Measurements from ENCODE around the gene SLC25A28.

Gene SLC25A28

DNA sequence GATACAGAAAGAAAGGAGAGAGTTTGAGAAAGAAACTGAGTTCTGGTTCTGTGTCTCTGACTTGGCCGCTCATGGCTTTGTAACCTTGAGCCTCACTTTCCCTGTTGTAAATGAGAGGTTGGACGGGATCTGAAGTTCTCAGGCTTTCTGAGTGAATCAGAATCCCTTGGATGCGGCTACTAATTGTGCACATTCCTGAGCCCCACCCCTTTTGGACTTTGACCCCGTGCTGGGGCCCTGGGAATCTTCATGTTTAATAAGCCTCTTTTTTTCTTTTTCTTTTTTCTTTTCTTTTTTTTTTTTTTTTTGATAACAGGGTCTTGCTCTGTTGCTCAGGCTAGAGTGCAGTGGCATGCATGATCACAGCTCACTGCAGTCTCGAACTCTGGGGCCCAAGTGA, 26.9 kb downstream of the SLC25A28 start:
- H3K9ac ChIP-seq (ENCODE audit: low read depth in 1 of 2, low read length in 2 of 2), result no peak overlapping the region
- no peaks in the 10 kb centered on the region for H3K36me3 ChIP-seq (ENCODE audit: control insufficient read depth in 1 of 2, insufficient read depth in 2 of 2, low read length in 2 of 2)
- no peaks in the 10 kb centered on the region for H3K9me3 ChIP-seq (ENCODE audit: control insufficient read depth in 1 of 2, low read length in 2 of 2)
- H3K4me3 ChIP-seq (ENCODE audit: low read depth in 1 of 2, low read length in 2 of 2), result no peak overlapping the region
- H3K27me3 ChIP-seq (ENCODE audit: control insufficient read depth in 1 of 2, insufficient read depth in 2 of 2, low read length in 2 of 2), result no peaks in the 10 kb centered on the region
- peaks cover 0 to 9% of the 10 kb centered on the region in 2 donors for H3K4me1 ChIP-seq (ENCODE audit: control insufficient read depth in 1 of 2, insufficient read depth in 2 of 2, low read length in 2 of 2)
- H3K27ac ChIP-seq (ENCODE audit: low read depth, low read length), result no peak overlapping the region

DNA sequence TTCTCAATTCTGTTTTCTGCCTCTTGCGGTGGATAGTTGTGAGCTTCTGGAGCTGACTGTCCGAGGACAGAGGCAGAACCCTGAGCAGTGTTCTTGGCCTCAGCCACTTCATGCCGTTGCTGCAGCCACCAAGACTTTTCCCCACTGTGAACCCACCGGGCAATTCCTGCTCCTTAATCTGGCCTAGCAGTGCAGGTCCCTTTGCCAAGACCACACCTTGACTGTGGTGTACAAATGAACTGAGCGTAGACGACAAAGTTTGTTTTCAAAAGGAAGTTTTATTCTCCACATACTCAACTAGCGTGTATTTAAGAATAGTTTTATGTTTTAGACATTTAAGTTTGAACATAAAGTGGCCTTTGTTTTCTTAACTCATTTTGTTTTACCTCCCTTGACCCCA, 29.4 kb downstream of the SLC25A28 start:
- no peak overlapping the region for H3K4me3 ChIP-seq (ENCODE audit: low read depth in 1 of 2, low read length in 2 of 2)
- H3K27ac ChIP-seq (ENCODE audit: low read depth, low read length), result no peak overlapping the region
- no peak overlapping the region for H3K9ac ChIP-seq (ENCODE audit: low read depth in 1 of 2, low read length in 2 of 2)
- no peaks in the 10 kb centered on the region for H3K27me3 ChIP-seq (ENCODE audit: control insufficient read depth in 1 of 2, insufficient read depth in 2 of 2, low read length in 2 of 2)
- peaks cover 0 to 8% of the 10 kb centered on the region in 2 donors for H3K4me1 ChIP-seq (ENCODE audit: control insufficient read depth in 1 of 2, insufficient read depth in 2 of 2, low read length in 2 of 2)
- no peaks in the 10 kb centered on the region for H3K36me3 ChIP-seq (ENCODE audit: control insufficient read depth in 1 of 2, insufficient read depth in 2 of 2, low read length in 2 of 2)
- no peaks in the 10 kb centered on the region for H3K9me3 ChIP-seq (ENCODE audit: control insufficient read depth in 1 of 2, low read length in 2 of 2)

DNA sequence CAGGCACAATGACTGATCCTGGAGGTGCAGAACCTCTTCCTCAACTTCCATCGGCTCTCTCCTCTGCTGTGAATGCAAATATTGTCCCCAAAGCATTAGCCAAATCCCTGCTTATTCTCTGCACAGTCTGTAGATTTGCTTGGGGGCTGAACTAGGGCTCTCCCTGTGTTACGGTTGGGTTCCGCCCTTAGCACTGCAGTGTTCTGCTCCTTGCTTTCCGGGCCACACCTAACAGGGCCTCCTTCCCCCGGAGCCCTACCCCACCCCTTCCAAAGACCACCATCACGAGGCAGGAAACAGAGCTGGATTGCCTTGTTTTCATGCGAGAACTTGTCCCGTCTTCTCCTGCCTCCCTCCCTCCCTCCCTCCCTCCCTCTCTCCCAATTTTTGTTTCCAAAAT, 36.6 kb downstream of the SLC25A28 start:
- no peak overlapping the region for H3K27ac ChIP-seq (ENCODE audit: low read depth, low read length)
- H3K4me3 ChIP-seq (ENCODE audit: low read depth in 1 of 2, low read length in 2 of 2), result no peak overlapping the region

DNA sequence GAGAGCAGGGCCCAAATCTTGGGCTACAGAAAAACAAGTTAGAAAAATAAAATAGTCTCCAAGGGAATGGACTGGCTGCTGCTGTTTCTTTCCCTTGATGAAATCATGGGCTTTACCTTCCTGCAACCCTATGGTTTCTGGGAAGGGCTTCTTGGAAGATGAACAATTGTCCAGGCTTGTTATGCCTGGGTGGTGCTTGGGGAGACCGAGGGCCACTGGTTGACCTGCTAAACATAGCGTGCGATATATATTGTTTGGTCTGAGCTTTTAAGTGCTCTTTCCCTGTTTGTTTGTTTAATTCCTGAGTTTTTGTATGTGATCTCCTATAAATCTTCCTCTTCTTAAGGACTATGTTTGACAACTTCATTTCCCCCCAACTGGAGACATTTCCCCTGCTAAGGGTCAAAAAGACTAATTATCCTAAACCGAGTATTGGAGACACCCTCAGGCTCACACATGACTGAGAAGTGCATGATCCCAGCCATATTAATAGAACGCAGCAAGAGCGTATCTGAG, 37.9 kb downstream of the SLC25A28 start:
- H3K4me3 ChIP-seq (ENCODE audit: low read depth in 1 of 2, low read length in 2 of 2), result no peak overlapping the region
- H3K36me3 ChIP-seq (ENCODE audit: control insufficient read depth in 1 of 2, insufficient read depth in 2 of 2, low read length in 2 of 2), result no peaks in the 10 kb centered on the region
- H3K27me3 ChIP-seq (ENCODE audit: control insufficient read depth in 1 of 2, insufficient read depth in 2 of 2, low read length in 2 of 2), result no peaks in the 10 kb centered on the region
- no peaks in the 10 kb centered on the region for H3K9me3 ChIP-seq (ENCODE audit: control insufficient read depth in 1 of 2, low read length in 2 of 2)
- no peak overlapping the region for H3K9ac ChIP-seq (ENCODE audit: low read depth in 1 of 2, low read length in 2 of 2)
- H3K4me1 ChIP-seq (ENCODE audit: control insufficient read depth in 1 of 2, insufficient read depth in 2 of 2, low read length in 2 of 2), result no peaks in the 10 kb centered on the region
- H3K27ac ChIP-seq (ENCODE audit: low read depth, low read length), result no peak overlapping the region

More for the DNA sequence above, 36.6 kb downstream of the SLC25A28 start:
- no peaks in the 10 kb centered on the region for H3K9me3 ChIP-seq (ENCODE audit: control insufficient read depth in 1 of 2, low read length in 2 of 2)
- H3K9ac ChIP-seq (ENCODE audit: low read depth in 1 of 2, low read length in 2 of 2), result no peak overlapping the region
- no peaks in the 10 kb centered on the region for H3K4me1 ChIP-seq (ENCODE audit: control insufficient read depth in 1 of 2, insufficient read depth in 2 of 2, low read length in 2 of 2)
- no peaks in the 10 kb centered on the region for H3K27me3 ChIP-seq (ENCODE audit: control insufficient read depth in 1 of 2, insufficient read depth in 2 of 2, low read length in 2 of 2)
- no peaks in the 10 kb centered on the region for H3K36me3 ChIP-seq (ENCODE audit: control insufficient read depth in 1 of 2, insufficient read depth in 2 of 2, low read length in 2 of 2)

DNA sequence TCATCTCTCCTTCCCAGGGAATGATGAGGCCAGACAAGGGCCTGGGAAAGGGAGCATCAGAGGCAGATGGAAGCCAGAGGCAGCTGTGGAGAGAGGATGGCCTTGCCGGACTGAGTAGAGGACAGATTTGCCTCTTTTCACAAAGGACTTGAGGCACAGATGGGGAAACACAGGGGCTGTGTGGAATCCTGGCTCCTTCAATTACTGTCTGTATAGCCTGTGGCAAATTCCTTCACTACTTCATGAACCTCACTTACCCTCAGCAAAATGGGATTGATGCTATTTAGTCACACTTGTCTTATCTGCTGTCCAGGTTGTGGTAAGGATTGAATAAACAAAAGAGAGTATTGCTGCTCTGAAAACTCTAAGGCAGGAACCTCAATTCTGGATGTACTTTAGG, 40.3 kb downstream of the SLC25A28 start:
- Histone ChIP-seq H3K4me1 (ENCODE audit: control insufficient read depth in 1 of 2, insufficient read depth in 2 of 2, low read length in 2 of 2) (no peaks in the 10 kb centered on the region), H3K27ac (ENCODE audit: low read depth, low read length) (no peak overlapping the region), H3K36me3 (ENCODE audit: control insufficient read depth in 1 of 2, insufficient read depth in 2 of 2, low read length in 2 of 2) (no peaks in the 10 kb centered on the region), H3K4me3 (ENCODE audit: low read depth in 1 of 2, low read length in 2 of 2) (no peak overlapping the region), H3K9ac (ENCODE audit: low read depth in 1 of 2, low read length in 2 of 2) (no peak overlapping the region), H3K27me3 (ENCODE audit: control insufficient read depth in 1 of 2, insufficient read depth in 2 of 2, low read length in 2 of 2) (no peaks in the 10 kb centered on the region), H3K9me3 (ENCODE audit: control insufficient read depth in 1 of 2, low read length in 2 of 2) (no peaks in the 10 kb centered on the region)

DNA sequence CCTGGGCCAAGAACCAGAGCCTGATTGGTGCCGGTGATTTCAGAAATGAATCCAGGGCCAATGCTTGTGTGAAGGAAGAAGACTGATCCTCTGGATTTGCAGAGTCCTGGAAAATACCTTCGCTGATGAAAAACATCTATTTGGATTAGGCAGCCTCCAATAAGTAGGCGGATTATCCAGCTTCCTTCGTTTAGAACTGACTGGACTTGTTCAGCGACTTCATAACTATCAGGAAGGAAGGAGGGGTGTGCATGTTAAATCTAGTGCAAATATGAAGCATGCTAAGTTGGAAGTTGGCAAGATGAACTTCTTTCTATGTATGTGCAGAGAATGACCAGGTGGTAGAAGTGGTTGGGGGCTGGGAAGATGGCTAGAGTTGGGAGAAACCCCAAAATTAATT, 46.4 kb downstream of the SLC25A28 start:
- no peak overlapping the region for H3K27ac ChIP-seq (ENCODE audit: low read depth, low read length)
- no peak overlapping the region for H3K4me3 ChIP-seq (ENCODE audit: low read depth in 1 of 2, low read length in 2 of 2)
- H3K27me3 ChIP-seq (ENCODE audit: control insufficient read depth in 1 of 2, insufficient read depth in 2 of 2, low read length in 2 of 2), result no peaks in the 10 kb centered on the region
- no peaks in the 10 kb centered on the region for H3K36me3 ChIP-seq (ENCODE audit: control insufficient read depth in 1 of 2, insufficient read depth in 2 of 2, low read length in 2 of 2)
- H3K9me3 ChIP-seq (ENCODE audit: control insufficient read depth in 1 of 2, low read length in 2 of 2), result no peaks in the 10 kb centered on the region
- no peaks in the 10 kb centered on the region for H3K4me1 ChIP-seq (ENCODE audit: control insufficient read depth in 1 of 2, insufficient read depth in 2 of 2, low read length in 2 of 2)
- H3K9ac ChIP-seq (ENCODE audit: low read depth in 1 of 2, low read length in 2 of 2), result no peak overlapping the region

DNA sequence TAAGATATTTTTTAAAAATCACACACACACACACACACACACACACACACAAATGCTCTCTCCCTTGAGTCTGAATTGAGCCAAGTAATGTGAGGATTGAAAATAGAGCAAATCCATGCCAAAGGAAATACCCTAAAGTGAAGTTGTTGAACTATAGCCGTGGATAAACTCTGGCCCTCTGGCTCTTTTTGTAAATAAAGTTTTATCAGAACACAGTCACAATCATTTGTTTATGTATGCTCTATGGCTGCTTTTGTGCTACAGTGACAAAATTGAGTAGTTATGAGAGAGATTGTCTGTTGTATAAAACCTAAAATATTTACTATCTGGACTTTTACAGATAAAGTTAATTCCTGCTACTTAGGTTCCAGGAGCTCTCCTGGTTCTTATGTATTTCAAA, 48.4 kb downstream of the SLC25A28 start:
- no peak overlapping the region for H3K27ac ChIP-seq (ENCODE audit: low read depth, low read length)
- H3K4me3 ChIP-seq (ENCODE audit: low read depth in 1 of 2, low read length in 2 of 2), result no peak overlapping the region
- no peaks in the 10 kb centered on the region for H3K27me3 ChIP-seq (ENCODE audit: control insufficient read depth in 1 of 2, insufficient read depth in 2 of 2, low read length in 2 of 2)
- H3K36me3 ChIP-seq (ENCODE audit: control insufficient read depth in 1 of 2, insufficient read depth in 2 of 2, low read length in 2 of 2), result no peaks in the 10 kb centered on the region
- H3K9ac ChIP-seq (ENCODE audit: low read depth in 1 of 2, low read length in 2 of 2), result no peak overlapping the region
- H3K4me1 ChIP-seq (ENCODE audit: control insufficient read depth in 1 of 2, insufficient read depth in 2 of 2, low read length in 2 of 2), result no peaks in the 10 kb centered on the region
- H3K9me3 ChIP-seq (ENCODE audit: control insufficient read depth in 1 of 2, low read length in 2 of 2), result no peaks in the 10 kb centered on the region

DNA sequence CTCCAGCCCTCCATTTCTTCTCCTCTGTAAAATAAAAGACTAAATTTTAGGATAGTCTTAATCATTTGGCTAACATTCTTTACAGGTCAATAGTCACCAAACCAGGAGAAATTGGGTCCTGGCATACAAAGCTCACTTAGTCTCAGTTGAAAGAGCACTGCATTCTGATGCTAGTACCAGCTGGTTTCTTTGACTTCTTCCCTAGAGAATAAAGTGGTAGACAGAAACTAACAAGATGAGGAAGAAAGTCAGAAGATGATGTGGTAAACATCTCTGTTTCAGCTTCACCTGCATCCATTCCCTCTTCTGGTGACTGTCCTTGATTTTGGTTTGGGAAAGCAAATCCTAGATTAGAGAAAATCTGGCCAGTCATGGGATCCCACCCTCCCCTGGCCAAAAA, 50.3 kb downstream of the SLC25A28 start:
- Histone ChIP-seq H3K36me3 (ENCODE audit: control insufficient read depth in 1 of 2, insufficient read depth in 2 of 2, low read length in 2 of 2) (no peaks in the 10 kb centered on the region), H3K27ac (ENCODE audit: low read depth, low read length) (no peak overlapping the region), H3K4me1 (ENCODE audit: control insufficient read depth in 1 of 2, insufficient read depth in 2 of 2, low read length in 2 of 2) (no peaks in the 10 kb centered on the region), H3K4me3 (ENCODE audit: low read depth in 1 of 2, low read length in 2 of 2) (no peak overlapping the region), H3K27me3 (ENCODE audit: control insufficient read depth in 1 of 2, insufficient read depth in 2 of 2, low read length in 2 of 2) (no peaks in the 10 kb centered on the region), H3K9me3 (ENCODE audit: control insufficient read depth in 1 of 2, low read length in 2 of 2) (no peaks in the 10 kb centered on the region), H3K9ac (ENCODE audit: low read depth in 1 of 2, low read length in 2 of 2) (no peak overlapping the region)

DNA sequence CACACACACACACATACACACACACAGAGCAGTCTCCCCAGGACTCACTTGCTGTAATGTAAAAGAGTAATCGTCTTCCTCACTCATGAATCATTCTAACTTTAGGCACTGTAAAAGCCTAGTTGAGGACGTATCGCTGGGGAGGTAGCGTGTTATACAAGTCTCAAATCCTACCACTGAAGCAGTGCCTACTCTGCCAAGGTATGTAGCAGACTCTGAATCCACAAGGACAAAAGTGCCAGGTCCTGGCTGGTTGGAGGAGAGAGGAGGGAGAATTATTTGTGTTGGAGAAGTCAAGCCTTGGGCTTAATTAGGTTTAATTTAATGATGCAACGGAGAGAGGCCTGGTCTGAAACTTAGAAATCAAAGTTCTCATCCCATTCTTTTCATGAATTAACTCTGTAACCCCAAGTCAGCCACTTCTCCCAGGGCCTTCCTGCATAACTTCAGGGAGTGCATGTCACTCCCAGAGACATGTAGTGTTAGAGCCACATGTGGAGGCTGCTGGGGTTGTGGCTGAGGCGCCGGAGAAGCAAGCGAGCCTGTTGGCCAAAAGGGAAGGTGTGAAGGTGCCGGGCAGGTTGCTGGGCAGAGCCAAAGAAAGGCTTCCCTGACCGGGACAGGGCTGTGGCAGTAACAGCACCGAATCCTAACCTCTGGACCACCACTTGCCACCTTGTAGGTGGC, 50.8 kb downstream of the SLC25A28 start:
- H3K9me3 ChIP-seq (ENCODE audit: control insufficient read depth in 1 of 2, low read length in 2 of 2), result no peaks in the 10 kb centered on the region
- H3K27ac ChIP-seq (ENCODE audit: low read depth, low read length), result no peak overlapping the region
- no peaks in the 10 kb centered on the region for H3K27me3 ChIP-seq (ENCODE audit: control insufficient read depth in 1 of 2, insufficient read depth in 2 of 2, low read length in 2 of 2)
- H3K36me3 ChIP-seq (ENCODE audit: control insufficient read depth in 1 of 2, insufficient read depth in 2 of 2, low read length in 2 of 2), result no peaks in the 10 kb centered on the region
- H3K4me1 ChIP-seq (ENCODE audit: control insufficient read depth in 1 of 2, insufficient read depth in 2 of 2, low read length in 2 of 2), result no peaks in the 10 kb centered on the region
- no peak overlapping the region for H3K4me3 ChIP-seq (ENCODE audit: low read depth in 1 of 2, low read length in 2 of 2)
- H3K9ac ChIP-seq (ENCODE audit: low read depth in 1 of 2, low read length in 2 of 2), result no peak overlapping the region

DNA sequence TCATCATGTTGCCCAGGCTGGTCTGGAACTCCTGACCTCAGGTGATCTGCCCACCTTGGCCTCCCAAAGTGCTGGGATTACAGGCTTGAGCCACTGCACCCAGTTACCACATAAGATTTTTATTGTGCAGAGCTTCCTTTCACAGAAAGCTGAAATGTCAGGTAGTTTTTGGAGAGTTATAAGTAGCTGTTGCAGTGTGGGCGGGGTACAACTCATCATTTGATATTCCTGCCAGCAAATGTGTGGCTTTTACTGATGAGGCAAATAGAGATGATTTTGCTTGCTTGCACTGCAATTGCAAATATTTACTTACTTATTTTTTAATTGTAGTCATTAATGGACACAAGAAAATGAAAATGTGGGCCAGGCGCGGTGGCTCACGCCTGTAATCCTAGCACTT, 55.1 kb downstream of the SLC25A28 start:
- Histone ChIP-seq H3K27ac (ENCODE audit: low read depth, low read length) (no peak overlapping the region), H3K27me3 (ENCODE audit: control insufficient read depth in 1 of 2, insufficient read depth in 2 of 2, low read length in 2 of 2) (no peaks in the 10 kb centered on the region), H3K9ac (ENCODE audit: low read depth in 1 of 2, low read length in 2 of 2) (no peak overlapping the region), H3K36me3 (ENCODE audit: control insufficient read depth in 1 of 2, insufficient read depth in 2 of 2, low read length in 2 of 2) (no peaks in the 10 kb centered on the region), H3K9me3 (ENCODE audit: control insufficient read depth in 1 of 2, low read length in 2 of 2) (no peaks in the 10 kb centered on the region), H3K4me1 (ENCODE audit: control insufficient read depth in 1 of 2, insufficient read depth in 2 of 2, low read length in 2 of 2) (no peaks in the 10 kb centered on the region), H3K4me3 (ENCODE audit: low read depth in 1 of 2, low read length in 2 of 2) (no peak overlapping the region)

Measured in duodenal mucosa (tissue), 2 donors.